ENCODE results near the gene KDM7A. TPM values are rescaled to one million over a fixed set of nuclear protein-coding genes. Genes with fewer than 3 reads are reported as not detected.

KDM7A gene
- total RNA-seq, 2 donors from 2014 or later = 31.8 to 33.4 TPM

DNA sequence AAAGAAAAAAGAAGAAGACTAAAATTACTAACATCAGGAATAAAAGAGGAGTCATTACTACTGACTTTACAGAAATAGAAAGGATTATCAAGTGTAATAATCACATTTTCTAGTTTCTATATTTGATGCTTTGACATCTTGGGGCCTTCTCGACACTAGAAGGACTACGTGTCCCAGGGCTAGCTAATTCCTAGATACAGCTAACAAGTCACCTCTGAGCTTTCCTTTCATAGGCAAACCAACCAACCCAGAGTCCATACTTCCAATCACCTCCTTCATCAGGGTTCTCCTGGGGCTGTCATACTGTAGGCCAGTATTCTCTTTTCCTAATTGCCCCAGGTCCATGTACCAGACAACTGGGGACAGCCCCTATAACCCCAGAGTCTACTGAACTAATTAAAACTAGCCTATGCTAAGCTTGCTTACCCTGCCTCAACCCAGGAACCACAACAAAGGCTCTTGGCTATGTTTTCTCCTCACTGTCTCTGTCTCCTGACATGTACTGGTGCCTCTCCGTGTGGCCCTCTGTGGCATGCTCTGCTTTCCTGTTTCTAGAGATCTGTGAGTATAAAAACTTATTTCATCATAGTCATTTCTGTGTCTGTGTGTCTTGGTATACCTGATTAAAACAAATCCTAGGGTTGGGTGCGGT, 107.4 kb downstream of the KDM7A start:
- ATAC-seq = no peak
- intact Hi-C loops (cut with DNase I, micrococcal nuclease) = no loop called here
- no peak for DNase-seq

DNA sequence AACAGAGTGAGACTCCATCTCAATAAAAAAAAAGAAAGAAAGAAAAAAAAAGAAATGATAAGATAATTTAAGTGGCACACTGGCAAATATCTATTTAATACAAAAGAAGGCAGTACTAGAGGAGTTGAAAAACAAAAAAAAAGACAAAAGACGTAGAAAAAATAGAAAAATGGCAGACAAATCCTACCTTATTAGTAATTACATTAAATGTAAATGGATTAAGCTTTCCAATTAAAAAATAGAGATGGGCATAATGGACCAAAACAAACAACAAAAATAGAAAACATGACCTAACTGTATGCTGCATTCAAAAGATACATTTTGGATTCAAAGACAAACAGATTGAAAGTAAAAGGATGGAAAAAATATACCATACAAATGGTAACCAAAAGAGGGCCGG, 108.8 kb downstream of the KDM7A start:
- no peak for DNase-seq
- no peak for ATAC-seq
- intact Hi-C loops (cut with DNase I, micrococcal nuclease) = no loop called here

DNA sequence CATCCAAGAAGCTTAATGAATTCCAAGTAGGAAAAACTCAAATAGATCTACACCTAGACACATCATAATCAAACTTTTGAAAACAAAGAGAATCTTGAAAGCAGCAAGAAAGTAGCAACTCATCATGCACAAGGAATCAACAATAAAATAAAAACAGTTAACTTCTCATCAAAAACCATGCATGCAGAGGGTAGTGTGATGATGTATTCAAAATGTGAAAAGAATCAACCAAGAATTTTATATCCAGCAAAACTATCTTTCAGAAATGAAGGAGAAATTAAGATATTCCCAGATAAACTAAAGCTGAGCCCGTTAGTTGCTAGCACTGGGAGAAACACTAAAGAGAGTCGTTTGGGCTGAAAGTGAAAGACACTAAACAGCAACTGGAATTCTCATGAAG, 109.7 kb downstream of the KDM7A start:
- DNase-seq = no peak
- ATAC-seq = no peak
- intact Hi-C loops (cut with DNase I, micrococcal nuclease) = no loop called here

DNA sequence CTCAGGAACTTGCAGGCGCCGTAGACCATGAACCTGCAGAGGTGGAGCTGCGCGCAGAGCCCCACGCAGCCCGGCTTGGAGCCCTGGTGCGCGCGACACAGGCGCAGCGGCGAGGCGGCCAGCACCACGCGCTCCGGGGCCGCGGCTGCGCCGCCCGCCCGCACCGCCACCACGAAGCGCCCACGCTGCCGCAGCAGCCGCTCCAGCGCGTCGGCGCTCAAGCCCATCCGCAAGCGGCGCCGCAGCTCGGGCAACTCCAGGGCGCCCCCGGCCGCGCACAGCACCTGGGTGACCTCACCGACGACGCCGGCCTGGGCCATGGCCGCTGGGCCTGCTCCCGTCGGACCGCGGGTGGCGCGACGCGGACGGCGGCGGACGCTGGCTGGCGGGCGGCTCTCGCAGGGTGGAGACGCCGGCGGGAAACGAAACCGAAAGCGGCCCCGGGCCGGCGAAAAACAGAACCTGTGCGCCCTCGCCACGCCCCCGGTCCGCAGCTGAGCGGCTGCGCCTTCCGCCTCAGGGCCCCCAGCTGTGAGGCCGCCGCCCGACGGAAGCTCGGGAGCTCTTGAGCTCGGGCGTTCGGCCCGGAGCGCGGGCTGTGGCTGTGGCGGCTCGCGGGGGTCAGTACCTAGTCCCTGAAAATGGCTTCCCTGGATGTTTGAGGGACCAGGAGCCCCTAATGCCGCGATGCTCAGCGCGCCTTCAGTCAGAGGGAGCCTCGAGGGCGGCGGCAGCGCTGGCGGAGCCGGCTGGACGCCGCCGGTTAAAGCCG, 114.1 kb downstream of the KDM7A start, which contains the start of gene PARP12:
PARP12 (minus strand) TSS at position 424 of the 772 bp plus-strand sequence; CDS start at position 320, 104 bp downstream.
- intact Hi-C loops (cut with DNase I, micrococcal nuclease) = no loop called here
- peak; percentile 94 to 96 for DNase-seq
- peak; percentile 75 for ATAC-seq

DNA sequence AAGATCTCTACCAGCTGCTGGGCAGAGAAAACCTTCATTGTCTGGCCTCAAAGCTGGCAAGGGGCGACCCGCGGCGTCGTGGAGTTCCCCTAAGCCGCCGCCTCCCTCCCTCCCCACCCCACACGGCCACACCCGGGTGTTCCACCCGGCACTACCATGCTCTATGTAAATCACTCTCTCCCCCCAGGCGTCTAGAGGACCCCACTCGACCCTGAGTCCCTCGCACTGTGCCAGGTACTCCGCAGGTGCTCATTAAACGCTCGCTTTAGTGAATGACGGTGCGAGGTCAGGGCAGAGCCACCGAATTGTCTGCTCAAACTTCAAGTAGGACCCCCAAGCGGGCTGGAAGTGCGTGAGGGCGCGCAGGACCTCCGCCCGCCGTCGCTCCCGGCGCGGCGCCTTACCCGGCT, 114.7 kb downstream of the KDM7A start:
- intact Hi-C loops (cut with DNase I, micrococcal nuclease) = no loop called here
- DNase-seq (peak; percentile 59 to 60), ATAC-seq (peak; percentile 18)

DNA sequence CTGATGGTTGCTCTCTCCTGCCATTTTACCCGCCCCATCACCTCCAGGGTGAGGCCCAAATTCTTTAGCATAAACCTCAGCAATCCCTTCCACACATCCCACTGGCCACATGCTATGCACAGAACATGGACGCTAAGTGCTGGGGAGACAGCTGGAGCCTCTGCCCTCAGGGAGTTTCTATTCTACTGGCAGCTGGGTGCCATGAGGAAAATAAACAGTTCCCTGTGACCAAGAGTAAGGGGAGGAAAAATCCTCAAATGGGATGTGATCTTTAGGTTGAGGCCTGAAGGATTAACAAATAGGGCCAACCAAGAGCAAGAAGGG, 115.2 kb downstream of the KDM7A start:
- no peak for ATAC-seq
- DNase-seq = no peak
- intact Hi-C loops (cut with DNase I, micrococcal nuclease) = no loop called here

DNA sequence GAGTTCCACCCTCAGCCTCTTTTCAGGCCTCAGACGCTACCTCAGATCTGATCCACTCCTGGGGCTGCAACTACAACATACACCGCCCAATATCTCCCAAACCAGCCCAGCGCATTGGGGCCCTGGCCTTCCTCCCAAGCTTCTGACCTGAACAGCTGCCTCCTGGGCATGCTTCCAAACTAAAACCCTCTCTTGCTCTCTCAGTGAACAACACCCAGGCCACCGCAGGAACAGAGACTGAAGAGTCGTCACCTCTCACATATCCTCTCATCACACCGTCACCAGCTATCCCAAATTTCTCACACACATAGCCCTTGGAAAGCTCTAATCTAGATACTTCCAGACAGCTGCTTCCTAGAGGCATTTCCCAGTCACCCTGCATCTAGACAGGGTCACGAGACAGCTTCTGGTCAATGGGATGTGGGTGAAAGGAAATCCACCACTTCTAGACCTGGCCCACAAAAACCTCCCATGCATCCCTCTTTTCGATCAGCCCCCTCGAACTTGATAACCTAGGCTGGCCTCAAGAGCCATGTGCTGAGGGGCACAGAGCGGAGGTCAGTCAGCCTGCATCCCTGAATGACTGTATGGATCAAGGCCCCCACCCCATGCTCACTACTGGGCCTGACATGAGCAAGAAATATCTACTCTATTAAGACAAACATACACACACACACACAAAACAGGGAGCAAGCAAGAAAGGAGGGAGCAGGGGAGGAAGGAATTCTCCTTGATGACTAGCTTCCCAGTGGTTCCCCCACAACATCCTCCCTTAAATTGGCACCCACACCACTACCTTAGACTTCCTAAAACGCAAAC, 115.8 kb downstream of the KDM7A start:
- DNase-seq (peak; percentile 46 to 52), ATAC-seq (no peak)
- intact Hi-C loops (cut with DNase I, micrococcal nuclease) = no loop called here

DNA sequence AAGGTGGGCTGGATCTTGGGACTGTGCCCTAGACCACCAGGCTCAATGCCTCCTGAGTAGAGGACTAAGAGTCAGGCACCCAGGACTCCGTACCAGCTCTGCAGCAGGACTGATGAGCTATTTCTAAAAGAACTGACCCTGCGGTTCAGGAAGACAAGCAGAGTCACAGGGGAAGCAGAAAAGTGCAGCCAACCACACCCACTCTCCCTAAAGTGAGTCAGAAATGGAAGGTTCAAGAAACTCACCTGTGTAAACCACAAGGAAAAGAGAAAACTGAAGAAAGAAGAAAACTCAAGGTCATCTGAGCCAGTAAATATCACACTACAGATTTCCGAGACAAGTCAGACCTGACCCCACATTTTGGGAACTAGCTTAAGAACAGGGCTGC, 116.5 kb downstream of the KDM7A start:
- intact Hi-C loops (cut with DNase I, micrococcal nuclease) = no loop called here
- DNase-seq (no peak), ATAC-seq (peak; percentile 5)

DNA sequence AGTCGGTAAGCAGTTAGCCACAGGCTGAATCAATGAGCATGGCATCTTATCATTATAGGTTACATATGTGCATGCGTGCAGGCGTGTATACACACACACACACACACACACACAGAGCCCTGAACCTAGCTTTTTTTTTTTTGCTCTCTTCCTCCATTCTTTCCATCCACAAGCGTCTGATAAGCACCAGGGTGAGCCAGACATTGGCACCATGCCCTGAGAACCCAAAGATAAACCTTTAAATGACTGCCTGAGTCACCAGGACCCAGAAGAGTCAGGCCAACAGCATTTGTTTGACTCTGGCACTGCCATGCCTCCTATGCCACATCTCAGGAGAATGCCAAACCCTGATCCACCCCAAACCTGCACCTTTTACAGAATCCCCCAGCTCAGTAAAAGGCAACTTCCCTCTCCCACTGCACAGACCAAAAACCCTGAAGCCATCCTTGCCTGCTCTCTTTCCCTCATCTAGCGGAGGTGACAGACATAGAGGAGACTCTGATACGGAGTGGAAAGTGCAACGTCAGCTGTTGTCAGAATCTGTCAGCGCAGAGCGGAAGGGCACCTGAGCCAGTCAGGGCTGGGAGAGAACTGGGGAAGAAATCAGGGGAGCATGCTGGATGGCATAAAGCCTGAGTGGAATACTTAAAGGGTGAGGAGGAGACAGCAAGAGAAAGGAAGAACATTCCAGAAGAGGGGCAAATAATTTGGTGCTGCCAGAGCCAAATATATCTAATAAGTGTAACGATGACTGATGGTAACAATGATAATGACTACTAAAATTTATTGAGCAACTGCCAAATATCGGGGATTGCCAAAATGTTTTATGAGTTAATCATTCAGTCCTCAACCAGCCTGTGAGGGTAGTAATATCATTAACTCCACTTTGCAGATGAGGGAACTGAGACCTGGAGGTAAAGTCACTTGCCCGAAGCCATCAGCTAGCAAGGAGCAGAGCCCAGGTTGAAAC, 117.2 kb downstream of the KDM7A start:
- intact Hi-C loops (cut with DNase I, micrococcal nuclease) = no loop called here
- DNase-seq (peak; percentile 91 to 92), ATAC-seq (peak; percentile 69)

DNA sequence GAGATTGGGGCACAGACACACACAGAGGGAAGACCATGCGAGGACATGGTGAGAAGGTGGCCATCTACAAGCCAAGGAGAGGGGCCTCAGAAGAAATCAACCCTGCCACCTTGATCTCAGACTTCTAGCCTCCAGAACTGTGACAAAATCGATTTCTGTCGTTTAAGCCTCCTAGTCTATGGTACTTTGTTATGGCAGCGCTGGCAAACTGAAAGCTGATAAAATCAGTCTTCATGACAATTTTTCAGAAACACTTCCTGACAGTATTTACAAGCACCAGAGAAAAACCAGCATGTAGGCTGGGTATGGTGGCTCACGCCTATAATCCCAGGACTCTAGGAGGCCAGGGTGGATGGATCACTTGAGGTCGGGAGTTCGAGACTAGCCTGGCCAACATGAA, 118.3 kb downstream of the KDM7A start:
- ATAC-seq (no peak), DNase-seq (no peak)
- intact Hi-C loops (cut with DNase I, micrococcal nuclease) = no loop called here

DNA sequence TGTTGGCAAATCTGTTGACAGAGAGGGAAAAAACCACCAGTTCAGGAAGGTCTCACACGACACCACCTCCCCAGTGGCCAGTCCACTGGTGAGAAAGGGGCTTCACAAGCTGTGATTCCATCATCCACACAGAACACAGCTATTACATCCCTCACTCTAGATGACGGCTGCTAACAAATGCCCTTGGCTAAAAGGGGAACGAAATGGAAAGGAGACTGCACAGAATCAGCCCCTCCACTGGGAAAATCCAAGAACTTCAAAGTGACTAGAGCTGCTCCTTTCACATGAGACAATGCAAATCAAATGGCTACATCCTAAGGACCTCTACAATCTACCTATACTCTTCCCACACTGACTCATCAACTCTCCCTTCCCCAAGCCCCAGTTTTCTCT, 119.6 kb downstream of the KDM7A start:
- intact Hi-C loops (cut with DNase I, micrococcal nuclease) = no loop called here
- ATAC-seq (no peak), DNase-seq (no peak)

DNA sequence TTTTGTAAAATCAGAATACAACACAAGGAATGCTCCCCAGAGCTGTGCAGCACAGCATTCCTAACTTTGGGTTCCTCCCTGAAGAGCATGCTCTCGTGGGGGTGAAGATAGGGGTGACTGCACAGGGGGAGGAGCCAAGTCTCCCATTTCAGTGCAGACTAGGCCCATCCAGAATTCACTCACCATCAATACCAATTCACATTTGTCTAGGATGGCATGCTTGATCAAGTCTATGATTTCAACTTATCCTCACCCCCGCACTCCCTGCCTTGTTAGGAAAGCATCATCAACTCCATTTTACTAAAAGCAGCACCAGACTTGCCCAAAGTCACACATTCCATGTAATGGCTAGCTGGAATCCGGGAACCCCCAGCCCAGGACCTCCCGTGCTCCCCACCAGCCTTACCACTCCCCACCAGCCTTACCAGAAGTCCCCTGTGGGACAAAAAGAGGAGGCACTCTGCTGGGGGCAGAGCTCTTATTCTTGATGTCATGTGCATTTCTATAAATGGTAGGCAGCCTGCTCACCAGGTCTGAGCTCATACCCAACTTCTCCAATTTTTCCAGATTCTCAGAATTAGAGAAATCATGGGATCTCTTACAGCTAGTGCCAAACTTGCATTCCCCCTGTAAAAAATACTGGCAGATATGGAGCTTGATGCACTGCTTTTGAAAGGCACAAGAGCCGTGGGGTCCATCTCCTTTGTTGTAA, 120.2 kb downstream of the KDM7A start:
- intact Hi-C loops (cut with DNase I, micrococcal nuclease) = no loop called here
- no peak for ATAC-seq

DNA sequence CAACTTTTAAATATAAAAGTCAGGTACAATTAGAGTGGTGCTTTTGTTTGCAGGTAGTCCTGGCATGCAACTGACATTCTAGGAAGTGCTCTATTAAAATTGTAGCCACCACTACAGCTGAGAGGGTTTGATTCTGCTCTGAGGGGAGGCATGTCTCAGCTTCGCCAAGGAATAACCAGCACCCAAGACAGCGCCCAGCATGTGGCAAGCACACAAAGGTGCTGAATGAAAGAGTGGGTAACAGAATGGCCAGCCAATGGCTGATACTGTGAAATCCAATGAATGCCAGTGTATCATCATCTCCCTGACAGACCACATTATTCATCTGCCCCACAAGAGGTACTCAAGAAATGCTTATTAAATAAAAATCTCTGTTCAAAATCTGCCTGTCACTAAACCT, 121.0 kb downstream of the KDM7A start:
- intact Hi-C loops (cut with DNase I, micrococcal nuclease) = no loop called here
- DNase-seq (no peak), ATAC-seq (no peak)

More for the DNA sequence above, 120.2 kb downstream of the KDM7A start:
- no peak for DNase-seq

DNA sequence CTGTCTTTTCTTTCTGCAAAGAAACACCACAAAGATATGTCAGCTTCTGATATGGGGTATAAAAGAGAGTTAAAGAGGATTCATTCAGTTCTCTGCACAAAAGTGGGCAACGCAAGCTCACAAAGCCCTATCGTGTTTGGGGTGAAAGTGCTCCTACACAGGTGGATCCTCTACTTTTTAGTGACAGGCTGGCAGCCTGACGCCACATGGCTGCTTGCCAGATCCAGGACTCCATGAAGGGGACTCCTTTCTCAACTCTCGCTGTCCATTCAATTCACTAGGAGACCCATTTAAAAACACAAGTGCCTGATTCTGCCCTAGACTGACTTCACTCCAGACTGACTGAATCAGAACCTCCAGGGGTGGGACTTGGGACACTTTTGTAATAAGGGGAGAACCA, 122.0 kb downstream of the KDM7A start:
- no peak for ATAC-seq
- intact Hi-C loops (cut with DNase I, micrococcal nuclease) = no loop called here

DNA sequence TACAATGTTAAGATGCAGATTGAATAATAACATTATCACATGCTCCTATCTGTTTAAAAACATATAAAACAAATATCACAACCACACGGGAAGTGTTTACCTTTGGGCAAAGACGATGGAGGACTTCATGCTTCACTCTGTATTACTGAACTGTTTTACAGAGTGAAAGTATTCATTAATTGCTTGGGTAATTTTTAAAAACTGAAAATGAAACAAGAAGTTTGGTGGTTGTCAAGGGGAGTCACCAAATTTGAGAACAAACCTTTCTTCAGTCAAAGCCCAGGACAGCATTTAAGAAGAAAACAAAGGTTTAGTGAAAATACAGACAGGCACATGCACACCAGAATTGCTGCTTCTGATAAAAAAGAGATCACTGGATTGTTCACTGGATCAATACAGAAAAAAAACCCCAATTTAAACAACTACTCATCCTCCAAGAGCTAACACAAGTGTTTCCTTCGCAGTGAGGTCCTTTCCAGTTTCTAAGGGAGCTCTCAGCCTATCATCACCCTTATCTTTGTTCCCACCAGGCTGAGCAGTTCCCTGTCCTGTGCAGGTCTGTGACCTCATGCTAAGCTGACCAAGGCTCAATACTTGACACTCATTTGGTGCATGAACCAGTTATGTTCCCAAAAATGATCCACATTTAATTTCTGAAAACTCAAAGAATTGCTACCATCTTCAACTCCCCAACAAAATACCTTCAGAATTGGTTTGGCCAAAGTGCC, 122.8 kb downstream of the KDM7A start:
- intact Hi-C loops (cut with DNase I, micrococcal nuclease) = no loop called here
- ATAC-seq = no peak
- DNase-seq = no peak

More for the DNA sequence above, 122.0 kb downstream of the KDM7A start:
- DNase-seq = no peak

DNA sequence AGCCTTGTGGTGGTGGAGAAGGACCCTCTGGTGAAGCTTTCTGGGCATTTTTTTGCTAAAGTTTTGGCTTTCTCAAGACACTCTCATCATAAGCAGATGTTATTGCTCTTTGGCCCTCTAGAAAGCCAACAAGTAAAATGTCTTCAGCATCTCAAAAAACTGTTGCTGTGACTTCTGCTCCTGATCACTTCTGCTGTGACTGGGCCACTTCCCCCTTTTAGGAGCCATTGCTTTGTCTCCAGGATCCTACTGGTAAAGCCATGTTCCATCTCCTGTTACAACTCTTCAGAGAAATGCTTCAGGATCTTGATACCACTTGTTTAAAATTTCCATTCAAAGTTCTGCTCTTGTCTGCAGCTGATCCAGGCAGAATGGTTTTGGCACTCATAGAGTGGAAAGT, 125.0 kb downstream of the KDM7A start:
- intact Hi-C loops (cut with DNase I, micrococcal nuclease) = no loop called here
- ATAC-seq = no peak
- DNase-seq = no peak

DNA sequence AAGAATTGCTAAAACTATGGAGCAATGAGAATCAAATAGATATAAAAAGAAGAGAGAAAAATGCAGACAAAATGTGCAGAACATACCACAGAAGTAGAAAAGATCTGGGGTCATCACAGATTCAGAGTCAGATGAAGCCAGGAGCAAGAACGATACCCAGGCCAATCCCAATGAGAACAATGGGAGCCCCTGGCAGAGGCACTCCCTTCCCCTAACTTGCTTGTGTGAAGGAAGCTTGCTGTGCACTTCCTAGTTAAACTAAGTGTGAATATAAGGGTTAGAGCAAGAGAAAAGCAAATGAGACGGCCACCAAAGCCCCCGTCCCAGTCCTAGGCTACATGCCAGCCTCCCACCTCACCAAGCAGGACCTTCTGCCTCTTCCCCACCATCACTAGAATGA, 126.7 kb downstream of the KDM7A start:
- no peak for ATAC-seq
- no peak for DNase-seq

More for the DNA sequence above, 126.7 kb downstream of the KDM7A start:
- intact Hi-C loops (cut with DNase I, micrococcal nuclease) = no loop called here

Data from left colon (tissue), 2 donors.